ENCODE results near the gene AP2A1. TPM values are rescaled to one million over a fixed set of nuclear protein-coding genes. Genes with fewer than 3 reads are reported as not detected.

Gene AP2A1
- polyA plus RNA-seq, 1 experiment = 59.1 TPM

DNA sequence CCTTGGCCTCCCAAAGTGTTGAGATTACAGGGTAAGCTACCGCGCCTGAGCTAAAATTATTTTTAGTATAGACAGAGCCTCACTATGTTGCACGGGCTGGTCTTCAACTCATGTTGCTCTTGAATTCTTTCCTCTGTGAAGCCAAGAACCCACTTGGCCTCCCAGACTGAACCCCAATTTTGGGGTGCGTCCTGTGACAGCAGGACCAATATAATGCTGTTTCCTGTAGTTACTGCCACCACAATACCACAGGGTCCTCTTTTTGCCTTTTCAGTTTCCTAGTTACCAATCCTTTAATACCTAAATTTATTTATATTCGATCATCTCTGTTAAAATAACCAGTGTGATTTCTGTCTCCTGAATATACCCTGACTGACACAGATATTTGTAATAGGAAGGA, 36.6 kb upstream of the AP2A1 start:
- no peak for DNase-seq (ENCODE audit: low read depth, low spot score)
- POLR2A ChIA-PET = no interaction called here
- no peak overlapping the region for H3K27ac ChIP-seq (ENCODE audit: low read depth, low read length)
- H3K27me3 ChIP-seq (ENCODE audit: control insufficient read depth, insufficient read depth, low read length) = no peaks in the 10 kb centered on the region
- H3K4me3 ChIP-seq (ENCODE audit: low read depth, low read length) = no peak overlapping the region
- TF ChIP-seq, protein P1, sequence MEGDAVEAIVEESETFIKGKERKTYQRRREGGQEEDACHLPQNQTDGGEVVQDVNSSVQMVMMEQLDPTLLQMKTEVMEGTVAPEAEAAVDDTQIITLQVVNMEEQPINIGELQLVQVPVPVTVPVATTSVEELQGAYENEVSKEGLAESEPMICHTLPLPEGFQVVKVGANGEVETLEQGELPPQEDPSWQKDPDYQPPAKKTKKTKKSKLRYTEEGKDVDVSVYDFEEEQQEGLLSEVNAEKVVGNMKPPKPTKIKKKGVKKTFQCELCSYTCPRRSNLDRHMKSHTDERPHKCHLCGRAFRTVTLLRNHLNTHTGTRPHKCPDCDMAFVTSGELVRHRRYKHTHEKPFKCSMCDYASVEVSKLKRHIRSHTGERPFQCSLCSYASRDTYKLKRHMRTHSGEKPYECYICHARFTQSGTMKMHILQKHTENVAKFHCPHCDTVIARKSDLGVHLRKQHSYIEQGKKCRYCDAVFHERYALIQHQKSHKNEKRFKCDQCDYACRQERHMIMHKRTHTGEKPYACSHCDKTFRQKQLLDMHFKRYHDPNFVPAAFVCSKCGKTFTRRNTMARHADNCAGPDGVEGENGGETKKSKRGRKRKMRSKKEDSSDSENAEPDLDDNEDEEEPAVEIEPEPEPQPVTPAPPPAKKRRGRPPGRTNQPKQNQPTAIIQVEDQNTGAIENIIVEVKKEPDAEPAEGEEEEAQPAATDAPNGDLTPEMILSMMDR (IDR thresholded peaks at IDR 0.05; ENCODE audit: low read depth, low read length) = no peak
- no peaks in the 10 kb centered on the region for H3K9me3 ChIP-seq (ENCODE audit: control insufficient read depth, insufficient read depth, low read length)
- CTCF ChIA-PET = interaction anchor here (1.6 kb wide), 1 partner anchor 49 kb away, joined by 4 read pairs; no protein-coding TSS in a partner anchor

DNA sequence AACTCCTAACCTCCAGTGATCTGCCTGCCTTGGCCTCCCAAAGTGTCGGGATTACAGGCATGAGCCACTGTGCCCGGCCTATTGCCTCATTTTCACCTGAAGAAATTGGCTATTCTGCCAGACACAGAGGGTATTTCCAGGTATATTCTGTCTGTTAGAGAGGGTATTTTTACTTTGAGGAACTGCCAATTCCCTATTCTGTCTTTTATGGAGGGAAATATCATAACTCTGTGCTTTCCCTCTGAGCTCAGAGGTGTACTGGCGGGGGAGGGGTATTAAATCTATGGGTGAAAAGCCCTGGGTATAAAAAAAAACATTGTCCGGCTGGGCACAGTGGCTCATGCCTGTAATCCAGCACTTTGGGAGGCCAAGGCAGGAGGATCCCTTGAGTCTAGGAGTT, 28.5 kb upstream of the AP2A1 start:
- ChIA-PET POLR2A (no interaction called here), CTCF (no interaction called here)
- Histone ChIP-seq H3K27ac (ENCODE audit: low read depth, low read length) (no peak overlapping the region), H3K4me3 (ENCODE audit: low read depth, low read length) (no peak overlapping the region), H3K27me3 (ENCODE audit: control insufficient read depth, insufficient read depth, low read length) (no peaks in the 10 kb centered on the region), H3K9me3 (ENCODE audit: control insufficient read depth, insufficient read depth, low read length) (peaks cover 4% of the 10 kb centered on the region; the same call in 1 of the 2 replicates)
- TF ChIP-seq, protein P1 (IDR thresholded peaks at IDR 0.05; ENCODE audit: low read depth, low read length) = no peak
- no peak for DNase-seq (ENCODE audit: low read depth, low spot score)

DNA sequence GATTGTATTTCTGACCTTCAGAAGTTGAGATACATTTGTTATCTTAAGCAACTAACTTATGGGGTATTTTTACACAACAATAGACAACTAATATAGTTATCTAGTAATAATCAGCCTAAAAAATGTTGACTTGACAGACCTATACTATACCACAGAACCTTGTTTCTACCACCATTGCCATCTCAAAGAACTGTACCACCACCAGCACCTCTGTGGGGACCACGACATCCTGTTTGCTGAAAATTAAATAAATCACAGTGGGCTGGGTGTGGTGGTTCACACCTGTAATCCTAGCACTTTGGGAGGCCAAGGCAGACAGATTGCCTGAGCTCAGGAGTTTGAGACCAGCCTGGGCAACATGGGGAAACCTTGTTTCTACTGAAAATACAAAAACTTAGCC, 27.7 kb upstream of the AP2A1 start:
- Histone ChIP-seq H3K27me3 (ENCODE audit: control insufficient read depth, insufficient read depth, low read length) (no peaks in the 10 kb centered on the region), H3K4me3 (ENCODE audit: low read depth, low read length) (no peak overlapping the region), H3K9me3 (ENCODE audit: control insufficient read depth, insufficient read depth, low read length) (peaks cover 6% of the 10 kb centered on the region), H3K27ac (ENCODE audit: low read depth, low read length) (no peak overlapping the region)
- no peak for DNase-seq (ENCODE audit: low read depth, low spot score)
- TF ChIP-seq, protein P1 (IDR thresholded peaks at IDR 0.05; ENCODE audit: low read depth, low read length) = no peak
- ChIA-PET CTCF (no interaction called here), POLR2A (no interaction called here)

DNA sequence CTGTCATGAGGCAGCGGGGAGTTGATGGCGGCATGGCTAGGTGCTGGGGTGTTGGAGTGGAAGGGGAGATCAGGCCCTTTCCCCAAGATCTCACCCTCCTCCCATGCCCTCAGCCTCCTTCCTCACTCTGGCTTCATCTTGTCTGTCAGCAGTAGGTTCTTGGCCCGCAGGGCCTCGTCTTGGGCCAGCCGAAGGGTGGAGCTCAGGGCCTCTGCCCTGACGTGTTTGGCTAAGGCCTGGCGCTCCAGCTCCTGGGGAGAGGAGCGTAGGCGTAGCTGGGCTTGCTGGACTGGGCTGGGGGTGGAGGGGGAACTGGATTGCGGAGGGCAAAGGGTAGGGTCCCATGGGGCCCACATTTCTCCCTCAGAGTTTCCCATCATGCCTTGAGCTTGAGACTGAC, 26.9 kb upstream of the AP2A1 start:
- DNase-seq (ENCODE audit: low read depth, low spot score) = no peak
- H3K9me3 ChIP-seq (ENCODE audit: control insufficient read depth, insufficient read depth, low read length) = peaks cover 14% of the 10 kb centered on the region
- ChIA-PET POLR2A (no interaction called here), CTCF (no interaction called here)
- H3K27me3 ChIP-seq (ENCODE audit: control insufficient read depth, insufficient read depth, low read length) = no peaks in the 10 kb centered on the region
- H3K4me3 ChIP-seq (ENCODE audit: low read depth, low read length) = no peak overlapping the region
- H3K27ac ChIP-seq (ENCODE audit: low read depth, low read length) = no peak overlapping the region
- TF ChIP-seq, protein P1 (IDR thresholded peaks at IDR 0.05; ENCODE audit: low read depth, low read length) = no peak

DNA sequence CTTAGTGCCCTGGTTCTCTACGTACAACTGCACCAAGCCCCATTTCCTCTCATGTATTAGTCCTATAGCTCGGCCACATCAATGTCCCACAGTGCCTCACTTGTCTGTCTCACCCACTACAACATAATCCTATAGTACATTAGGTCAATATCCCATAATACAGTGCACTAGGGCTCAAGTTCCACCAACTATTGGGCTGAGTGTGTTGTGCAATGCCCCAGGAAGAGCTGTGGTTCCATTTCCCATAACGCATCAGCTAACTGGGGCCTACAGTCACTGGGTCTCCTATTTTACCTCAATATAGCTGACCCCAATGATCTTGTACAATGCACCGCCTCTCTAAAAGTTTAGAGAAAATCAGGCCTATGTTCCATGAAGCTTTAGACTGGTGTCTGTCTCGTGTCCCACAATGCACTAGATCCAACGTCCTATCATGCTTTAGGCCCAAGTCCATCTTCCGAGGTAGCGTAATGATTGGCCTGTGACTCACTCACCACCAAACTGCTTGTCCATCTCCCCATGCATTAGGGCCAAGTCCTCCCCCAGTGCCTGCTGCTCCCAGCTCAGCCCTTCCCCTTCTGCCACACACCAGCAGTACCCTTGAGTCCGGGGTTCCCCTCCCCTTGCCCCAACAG, 25.5 kb upstream of the AP2A1 start:
- no peaks in the 10 kb centered on the region for H3K27me3 ChIP-seq (ENCODE audit: control insufficient read depth, insufficient read depth, low read length)
- no peak overlapping the region for H3K4me3 ChIP-seq (ENCODE audit: low read depth, low read length)
- no peak overlapping the region for H3K27ac ChIP-seq (ENCODE audit: low read depth, low read length)
- POLR2A ChIA-PET = no interaction called here
- no peak for DNase-seq (ENCODE audit: low read depth, low spot score)
- H3K9me3 ChIP-seq (ENCODE audit: control insufficient read depth, insufficient read depth, low read length) = peaks cover 28% of the 10 kb centered on the region
- CTCF ChIA-PET = no interaction called here
- TF ChIP-seq, protein P1 (IDR thresholded peaks at IDR 0.05; ENCODE audit: low read depth, low read length) = no peak
